PFSK-1 (cell line): ENCODE results near the gene RHOG.

ENCODE experiments used
- FOXP2 ChIP-seq: optimal IDR thresholded peaks from 2 replicates; pipeline ENCODE3; 2011; ENCODE audit warnings: borderline replicate concordance, control low read depth, inconsistent platforms; ENCODE audit not compliant: insufficient read depth; ENCODE audit errors: extremely low read length, extremely low read depth
- POLR2AphosphoS5 ChIP-seq: IDR thresholded peaks from 2 replicates; pipeline ENCODE4 v1.6.1; 2012; ENCODE audit warnings: low read depth, mild to moderate bottlenecking, control low read depth, low read length, moderate library complexity
- REST ChIP-seq, 2 experiments: IDR thresholded peaks; 2 replicates each; pipeline versions ENCODE4 v1.6.1 to v1.8.0; 2011 to 2012; ENCODE audit warnings: low read depth in 2 of 2, low read length in 2 of 2, control low read depth in 1 of 2, inconsistent platforms in 1 of 2, mild to moderate bottlenecking in 1 of 2, moderate library complexity in 1 of 2; ENCODE audit not compliant: insufficient read depth in 1 of 2
- SIN3A ChIP-seq: IDR thresholded peaks from 2 replicates; pipeline ENCODE4 v1.6.1; 2012; ENCODE audit warnings: mild to moderate bottlenecking, low read length, moderate library complexity, borderline replicate concordance; ENCODE audit not compliant: insufficient read depth
- TAF1 ChIP-seq: IDR thresholded peaks from 2 replicates; pipeline ENCODE4 v1.6.1; 2012; ENCODE audit warnings: low read length, control low read depth, borderline replicate concordance; ENCODE audit not compliant: insufficient read depth

RHOG gene

GRCh38 chr11:3880724-3881123, 40.0 kb upstream of the RHOG start:
- TF ChIP-seq FOXP2 (no peak), POLR2AphosphoS5 (no peak), SIN3A (no peak), REST (IDR thresholded peaks at IDR 0.05; ENCODE audit: insufficient read depth in 1 of 2, low read depth in 2 of 2, low read length in 2 of 2) (no peak), TAF1 (no peak)

GRCh38 chr11:3879967-3880542, 39.3 kb upstream of the RHOG start:
- TF ChIP-seq REST (IDR thresholded peaks at IDR 0.05; ENCODE audit: insufficient read depth in 1 of 2, low read depth in 2 of 2, low read length in 2 of 2): no peak
- TF ChIP-seq FOXP2: no peak
- no peak for TF ChIP-seq TAF1
- no peak for TF ChIP-seq POLR2AphosphoS5
- no peak for TF ChIP-seq SIN3A

GRCh38 chr11:3879216-3879966, 38.6 kb upstream of the RHOG start:
- no peak for TF ChIP-seq POLR2AphosphoS5
- TF ChIP-seq TAF1: no peak
- no peak for TF ChIP-seq SIN3A
- TF ChIP-seq FOXP2: no peak
- no peak for TF ChIP-seq REST (IDR thresholded peaks at IDR 0.05; ENCODE audit: insufficient read depth in 1 of 2, low read depth in 2 of 2, low read length in 2 of 2)

- TF ChIP-seq FOXP2: no peak
- TF ChIP-seq TAF1: no peak
- TF ChIP-seq REST (IDR thresholded peaks at IDR 0.05; ENCODE audit: insufficient read depth in 1 of 2, low read depth in 2 of 2, low read length in 2 of 2): no peak
- no peak for TF ChIP-seq POLR2AphosphoS5
- TF ChIP-seq SIN3A: no peak
These were observed 37.5 kb upstream of the RHOG start for GRCh38 chr11:3878258-3878584.
